GM04503 (cell line): ENCODE data around the gene RDH16.
"Not testable (repeated sequence)": the region's sequence is repeated elsewhere in the genome, so short reads cannot be mapped to it uniquely, and the experiment has no call there.

ENCODE experiments used
- DNase-seq: peaks from one replicate; pipeline ENCODE4 v3.0.0-alpha.2; 2012; ENCODE audit warnings: low read depth

Gene RDH16

DNA sequence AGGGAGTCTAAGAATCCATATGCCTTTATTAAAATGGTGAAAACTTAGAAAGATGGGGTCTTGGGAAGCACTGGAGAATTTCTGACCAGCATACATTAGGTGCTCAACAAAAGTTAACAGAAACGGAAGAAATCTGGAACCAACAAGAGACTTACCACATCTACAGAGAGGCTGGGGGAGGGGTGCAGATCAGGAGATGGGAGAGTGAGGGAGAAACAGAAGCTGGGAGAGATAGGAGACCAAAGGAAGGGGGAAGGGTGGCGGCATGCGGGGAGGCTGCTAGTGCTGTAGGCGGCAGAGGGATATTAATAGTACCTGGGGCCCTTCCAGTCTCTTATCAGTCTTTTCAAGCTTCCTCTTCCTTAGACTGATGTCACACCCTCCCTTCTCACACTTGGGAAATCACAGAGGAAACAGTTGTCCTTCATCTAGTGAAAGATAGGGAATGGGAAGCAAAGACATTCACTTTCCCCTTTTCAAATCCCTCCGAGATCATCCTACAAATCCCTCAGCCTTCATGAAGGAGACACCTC, 30.9 kb upstream of the RDH16 start:
- DNase-seq = no peak

DNA sequence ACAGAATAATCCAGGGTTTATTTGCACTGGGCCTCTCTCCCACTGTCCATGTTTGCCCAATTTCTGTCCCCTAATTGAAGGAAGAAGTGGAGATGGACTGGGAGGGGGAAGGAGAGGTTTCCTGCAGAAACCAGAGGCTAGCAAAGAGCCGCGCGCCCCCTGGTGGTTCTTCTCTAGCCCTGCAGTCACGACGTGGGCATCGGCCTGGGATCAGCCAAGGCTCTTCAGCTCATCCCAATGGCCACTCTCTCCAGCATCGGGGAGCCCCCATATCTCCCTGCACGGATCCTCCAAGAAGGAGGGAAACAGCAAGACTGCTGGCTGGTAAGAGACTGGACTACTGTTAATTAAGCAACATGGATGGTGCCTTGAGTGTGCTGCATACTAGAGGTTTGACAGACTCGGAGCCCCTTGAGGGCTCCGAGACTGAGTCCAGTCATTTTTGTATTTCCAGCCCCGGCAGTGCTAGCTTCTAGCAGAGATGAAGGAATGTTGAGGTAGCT, 30.2 kb upstream of the RDH16 start:
- DNase-seq = no peak

DNA sequence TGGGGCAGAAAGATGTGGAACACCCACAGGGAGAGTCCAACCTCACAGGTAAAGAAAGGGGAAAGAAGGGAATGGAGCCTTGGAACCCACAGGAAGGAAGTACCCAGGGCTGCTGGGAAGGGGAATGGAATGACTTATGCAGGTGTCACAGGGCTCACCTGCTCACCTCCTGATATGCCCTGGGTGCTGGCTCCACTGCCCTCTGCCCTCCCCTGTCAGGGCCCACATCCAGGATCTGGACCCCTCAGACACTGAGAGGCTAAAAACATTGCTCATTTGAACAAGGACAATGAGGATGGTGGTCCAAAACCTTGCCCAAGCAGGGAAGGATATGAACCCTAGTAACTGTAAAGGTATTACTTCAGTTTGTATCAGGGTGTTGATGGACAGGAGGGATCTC, 29.6 kb upstream of the RDH16 start:
- DNase-seq = no peak

DNA sequence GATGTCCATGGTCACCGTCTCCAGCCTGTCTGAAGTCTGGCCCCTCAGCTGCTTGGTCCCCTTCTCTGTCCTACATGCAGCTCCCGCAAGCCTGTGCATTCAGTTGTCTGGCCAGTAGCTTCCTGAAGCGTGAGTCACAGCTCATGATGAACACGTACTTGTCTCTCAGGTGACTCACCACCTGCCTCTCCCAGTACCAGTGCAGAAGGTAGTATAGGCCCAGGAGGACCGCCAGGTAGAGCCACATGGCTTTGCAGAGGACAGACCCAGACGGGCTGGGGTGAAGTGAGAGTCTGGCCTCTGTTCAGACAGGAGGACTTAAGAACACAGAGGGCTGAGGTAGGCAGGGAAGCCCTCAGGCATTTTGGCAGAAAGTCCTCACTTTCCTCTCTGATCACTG, 28.3 kb upstream of the RDH16 start:
- DNase-seq = not testable (repeated sequence)

DNA sequence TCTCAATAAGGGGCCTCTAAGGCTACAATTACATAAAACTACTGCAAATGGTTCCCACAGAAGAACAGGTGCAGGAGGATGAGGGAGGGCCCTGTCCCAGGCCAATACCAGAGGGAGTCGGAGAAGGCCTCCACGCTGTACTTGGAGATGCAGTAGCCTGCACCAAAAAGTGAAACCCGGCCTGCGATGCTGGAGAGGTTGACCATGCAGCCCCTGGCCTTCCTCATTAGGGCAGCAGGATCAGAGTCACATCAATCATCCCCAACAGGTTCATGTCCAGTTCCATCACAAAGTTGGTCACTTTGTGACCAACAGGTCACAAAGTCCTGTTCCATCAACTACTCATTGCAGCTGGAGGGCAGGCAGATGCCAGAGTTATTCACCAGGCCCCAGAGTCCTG, 26.0 kb upstream of the RDH16 start:
- DNase-seq = no peak

DNA sequence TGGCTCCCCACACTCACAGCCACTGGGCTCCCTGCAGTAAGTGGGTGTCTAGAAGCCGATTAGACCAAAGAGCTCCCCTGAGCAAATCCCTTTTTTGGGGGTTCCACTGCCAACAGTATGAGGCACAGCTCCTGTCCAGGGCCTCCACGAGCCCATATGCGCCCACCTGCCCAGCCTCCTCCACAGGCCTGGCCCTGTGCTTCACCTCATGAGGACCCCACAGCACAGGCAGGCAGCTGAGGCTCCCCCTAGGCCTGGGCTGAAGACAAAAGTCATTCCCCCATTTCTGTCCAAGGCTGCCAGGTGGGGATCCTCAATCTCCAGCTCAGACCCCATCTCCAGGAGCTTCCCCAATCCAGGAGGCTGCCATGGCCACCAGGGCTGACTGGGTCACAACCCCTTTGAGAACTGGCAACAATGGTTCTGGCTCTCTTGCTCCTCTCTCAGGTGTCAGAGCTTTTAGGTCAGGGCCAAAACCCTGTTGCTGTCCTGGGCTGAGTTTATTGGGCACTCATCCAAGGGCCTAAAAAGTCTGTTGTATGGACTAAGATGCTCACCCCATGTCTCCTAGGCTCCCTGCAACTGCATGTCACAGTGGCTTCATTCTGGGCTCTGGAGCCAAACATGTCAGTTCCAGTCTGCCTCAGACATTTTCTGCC, 25.3 kb upstream of the RDH16 start:
- DNase-seq = not testable (repeated sequence)

DNA sequence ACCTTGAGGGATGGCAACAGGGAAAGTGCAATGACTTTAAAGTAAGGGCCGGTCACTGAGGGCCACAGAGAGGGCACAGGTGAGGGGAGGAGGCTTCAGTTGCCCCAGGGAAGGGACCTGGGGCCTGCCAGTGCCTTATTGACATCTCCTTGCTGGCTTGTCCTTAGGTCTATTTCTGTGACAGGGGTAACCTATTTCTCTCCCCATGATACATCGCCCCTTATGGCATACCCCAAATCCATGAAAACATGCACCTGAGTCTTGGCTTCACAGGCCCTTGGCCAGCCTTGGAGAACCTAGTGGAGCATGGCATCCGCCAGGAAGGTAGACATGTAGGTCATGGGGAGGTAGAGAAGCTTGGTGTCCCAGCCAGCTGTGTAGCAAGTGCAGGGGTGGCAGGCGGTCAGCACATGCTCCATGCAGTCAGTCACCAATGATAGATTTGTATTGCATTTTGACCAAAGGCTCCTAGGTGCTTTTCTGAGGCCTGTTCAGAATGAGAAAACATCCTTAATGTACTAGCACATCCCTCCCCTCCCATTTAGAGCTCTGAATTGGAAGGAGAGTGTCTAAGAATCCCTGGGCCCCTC, 23.6 kb upstream of the RDH16 start:
- DNase-seq = no peak

DNA sequence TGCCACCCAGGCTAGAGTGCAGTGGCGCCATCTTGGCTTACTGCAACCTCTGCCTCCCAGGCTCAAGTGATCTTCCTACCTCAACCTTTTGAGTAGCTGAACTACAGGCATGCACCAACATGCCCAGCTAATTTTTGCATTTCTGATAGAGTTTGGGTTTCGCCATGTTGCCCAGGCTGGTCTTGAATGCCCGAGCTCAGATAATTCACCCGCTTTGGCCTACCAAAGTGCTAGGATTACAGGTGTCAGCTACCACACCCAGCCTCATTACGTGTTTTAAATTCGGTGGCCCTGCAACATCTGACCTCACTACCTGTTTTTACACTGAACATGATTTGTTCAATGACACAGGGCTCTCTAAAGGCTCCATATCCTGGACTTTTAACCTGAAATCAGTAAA, 22.9 kb upstream of the RDH16 start:
- no peak for DNase-seq

DNA sequence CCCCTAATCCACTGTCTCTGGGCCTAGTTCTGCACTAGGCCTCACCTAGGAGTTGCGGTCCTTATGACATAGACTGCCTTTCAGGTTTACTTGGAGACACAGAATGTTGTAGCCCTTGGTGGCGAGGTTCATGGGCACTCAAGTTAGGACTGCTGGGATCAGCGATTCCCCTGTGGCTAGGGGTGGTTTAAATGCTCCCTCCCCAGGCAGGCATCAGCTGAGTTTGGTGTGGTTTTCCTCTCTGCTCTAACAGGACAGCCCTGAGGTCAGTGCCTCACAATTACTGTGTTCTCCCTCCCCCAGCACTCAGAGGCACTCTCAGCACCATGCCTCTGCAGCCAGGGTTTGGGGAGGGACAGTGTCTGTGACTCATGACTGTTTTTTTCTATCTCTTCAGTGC, 22.2 kb upstream of the RDH16 start:
- DNase-seq = no peak

DNA sequence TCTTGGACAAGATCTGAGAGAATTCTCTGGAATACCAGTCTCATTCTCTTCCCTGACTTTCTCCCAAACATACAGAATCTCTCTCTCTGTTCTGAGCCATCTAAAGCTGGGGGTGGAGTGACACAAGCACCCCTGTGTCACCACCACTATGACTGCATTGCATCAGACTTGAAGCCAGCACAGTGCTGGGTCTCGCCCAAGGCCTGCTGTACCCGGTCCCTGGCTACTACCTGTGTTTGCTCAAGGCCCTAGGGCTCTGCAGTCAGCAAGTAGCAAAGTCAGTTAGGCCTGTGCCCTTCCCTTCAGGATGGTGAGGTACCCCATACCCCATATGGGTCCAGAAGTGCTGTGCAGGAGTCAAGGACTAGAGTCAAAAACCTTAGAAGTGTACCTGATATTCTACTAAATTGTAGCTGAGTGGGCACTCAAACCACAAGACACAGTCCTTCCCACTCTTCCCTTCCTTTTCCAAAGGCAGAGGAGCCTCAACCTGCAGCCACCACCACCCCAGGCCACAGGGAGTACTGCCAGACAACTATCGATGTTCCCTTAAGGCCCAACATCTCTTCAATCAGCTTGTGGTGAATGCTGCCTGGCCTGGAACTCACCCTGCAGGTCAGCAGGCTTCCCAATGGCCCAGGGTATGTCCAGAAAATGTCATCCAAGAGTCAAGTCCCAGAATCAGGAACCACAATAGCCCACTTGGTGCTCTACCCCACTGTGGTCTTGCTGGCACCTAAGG, 21.2 kb upstream of the RDH16 start:
- no peak for DNase-seq

DNA sequence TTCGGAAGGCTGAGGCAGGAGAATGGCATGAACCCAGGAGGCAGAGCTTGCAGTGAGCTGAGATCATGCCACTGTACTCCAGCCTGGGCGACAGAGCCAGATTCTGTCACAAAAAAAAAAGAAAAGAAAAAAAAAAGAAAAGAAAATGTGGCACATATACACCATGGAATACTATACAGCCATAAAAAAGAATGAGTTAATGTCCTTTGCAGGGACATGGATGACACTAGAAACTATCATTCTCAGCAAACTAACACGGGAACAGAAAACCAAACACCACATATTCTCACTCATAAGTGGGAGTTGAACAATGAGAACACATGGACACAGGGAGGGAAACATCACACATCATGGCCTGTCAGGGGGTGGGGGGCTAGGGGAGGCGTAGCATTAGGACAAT, 20.0 kb upstream of the RDH16 start:
- not testable (repeated sequence) for DNase-seq

DNA sequence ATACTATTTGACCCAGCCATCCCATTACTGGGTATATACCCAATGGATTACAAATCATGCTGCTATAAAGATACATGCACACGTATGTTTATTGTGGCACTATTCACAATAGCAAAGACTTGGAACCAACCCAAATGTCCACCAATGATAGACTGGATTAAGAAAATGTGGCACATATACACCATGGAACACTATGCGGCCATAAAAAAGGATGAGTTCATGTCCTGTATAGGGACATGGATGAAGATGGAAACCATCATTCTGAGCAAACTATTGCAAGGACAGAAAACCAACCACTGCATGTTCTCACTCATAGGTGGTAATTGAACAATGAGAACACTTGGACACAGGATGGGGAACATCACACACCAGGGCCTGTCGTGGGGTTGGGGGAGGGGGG, 16.8 kb upstream of the RDH16 start:
- DNase-seq = not testable (repeated sequence)

DNA sequence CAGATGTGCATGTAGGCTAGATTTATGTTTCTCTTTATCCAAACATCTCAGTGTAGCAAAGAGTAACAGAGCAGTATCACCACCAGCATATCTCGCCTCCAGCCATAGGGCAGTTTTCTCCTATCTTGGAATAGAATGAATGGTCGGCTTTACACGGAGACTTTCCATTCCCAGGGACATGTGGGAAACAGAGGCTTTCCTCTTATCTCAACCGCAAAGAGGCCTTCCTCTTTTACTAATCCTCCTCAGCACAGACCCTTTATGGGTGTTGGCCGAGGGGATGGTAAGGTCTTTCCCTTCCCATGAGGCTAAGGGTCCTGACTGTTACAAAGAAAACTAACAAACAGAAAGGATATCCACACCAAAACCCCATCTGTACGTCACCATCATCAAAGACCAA, 11.5 kb upstream of the RDH16 start:
- DNase-seq = not testable (repeated sequence)

DNA sequence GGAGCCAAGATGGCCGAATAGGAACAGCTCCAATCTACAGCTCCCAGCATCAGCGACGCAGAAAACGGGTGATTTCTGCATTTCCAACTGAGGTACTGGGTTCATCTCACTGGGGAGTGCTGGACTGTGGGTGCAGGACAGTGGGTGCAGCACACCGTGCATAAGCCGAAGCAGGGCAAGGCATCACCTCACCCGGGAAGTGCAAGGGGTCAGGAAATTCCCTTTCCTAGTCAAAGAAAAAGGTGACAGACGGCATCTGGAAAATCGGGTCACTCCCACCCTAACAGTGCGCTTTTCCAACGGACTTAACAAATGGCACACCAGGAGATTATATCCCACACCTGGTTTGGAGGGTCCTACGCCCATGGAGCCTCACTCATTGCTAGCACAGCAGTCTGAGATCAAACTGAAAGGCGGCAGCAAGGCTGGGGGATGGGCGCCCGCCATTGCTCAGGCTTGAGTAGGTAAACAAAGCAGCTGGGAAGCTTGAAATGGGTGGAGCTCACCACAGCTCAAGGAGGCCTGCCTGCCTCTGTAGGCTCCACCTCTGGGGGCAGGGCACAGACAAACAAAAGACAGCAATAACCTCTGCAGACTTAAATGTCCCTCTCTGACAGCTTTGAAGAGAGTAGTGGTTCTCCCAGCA, 8.7 kb upstream of the RDH16 start:
- not testable (repeated sequence) for DNase-seq

DNA sequence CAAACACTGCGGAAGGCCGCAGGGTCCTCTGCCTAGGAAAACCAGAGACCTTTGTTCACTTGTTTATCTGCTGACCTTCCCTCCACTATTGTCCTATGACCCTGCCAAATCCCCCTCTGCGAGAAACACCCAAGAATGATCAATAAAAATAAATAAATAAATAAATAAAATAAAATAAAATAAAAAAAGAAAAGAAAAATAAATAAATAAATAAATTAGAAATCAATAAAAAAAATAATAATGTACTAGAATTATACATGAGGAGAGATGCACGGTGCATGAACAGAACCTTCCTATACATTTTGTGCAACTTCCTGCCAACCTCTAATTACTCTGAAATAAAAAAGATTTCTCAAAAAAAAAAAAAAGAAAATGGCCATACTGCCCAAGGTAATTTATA, 7.7 kb upstream of the RDH16 start:
- DNase-seq = not testable (repeated sequence)

DNA sequence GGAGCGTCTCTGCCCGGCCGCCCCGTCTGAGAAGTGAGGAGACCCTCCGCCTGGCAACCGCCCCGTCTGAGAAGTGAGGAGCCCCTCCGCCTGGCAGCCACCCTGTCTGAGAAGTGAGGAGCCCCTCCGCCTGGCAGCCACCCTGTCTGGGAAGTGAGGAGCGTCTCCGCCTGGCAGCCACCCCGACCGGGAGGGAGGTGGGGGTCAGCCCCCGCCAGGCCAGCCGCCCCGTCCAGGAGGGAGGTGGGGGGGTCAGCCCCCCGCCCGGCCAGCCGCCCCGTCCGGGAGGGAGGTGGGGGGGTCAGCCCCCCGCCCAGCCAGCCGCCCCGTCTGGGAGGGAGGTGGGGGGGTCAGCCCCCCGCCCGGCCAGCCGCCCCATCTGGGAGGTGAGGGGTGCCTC, 6.1 kb upstream of the RDH16 start:
- DNase-seq = not testable (repeated sequence)

DNA sequence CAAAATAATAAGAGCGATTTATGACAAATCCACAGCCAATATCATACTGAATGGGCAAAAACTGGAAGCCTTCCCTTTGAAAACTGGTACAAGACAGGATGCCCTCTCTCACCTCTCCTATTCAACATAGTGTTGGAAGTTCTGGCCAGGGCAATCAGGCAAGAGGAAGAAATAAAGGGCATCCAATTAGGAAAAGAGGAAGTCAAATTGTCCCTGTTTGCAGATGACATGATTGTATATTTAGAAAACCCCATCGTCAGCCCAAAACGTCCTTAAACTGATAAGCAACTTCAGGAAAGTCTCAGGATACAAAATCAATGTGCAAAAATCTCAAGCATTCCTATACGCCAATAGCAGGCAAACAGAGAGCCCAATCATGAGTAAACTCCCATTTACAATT, 4.8 kb upstream of the RDH16 start:
- DNase-seq = not testable (repeated sequence)

DNA sequence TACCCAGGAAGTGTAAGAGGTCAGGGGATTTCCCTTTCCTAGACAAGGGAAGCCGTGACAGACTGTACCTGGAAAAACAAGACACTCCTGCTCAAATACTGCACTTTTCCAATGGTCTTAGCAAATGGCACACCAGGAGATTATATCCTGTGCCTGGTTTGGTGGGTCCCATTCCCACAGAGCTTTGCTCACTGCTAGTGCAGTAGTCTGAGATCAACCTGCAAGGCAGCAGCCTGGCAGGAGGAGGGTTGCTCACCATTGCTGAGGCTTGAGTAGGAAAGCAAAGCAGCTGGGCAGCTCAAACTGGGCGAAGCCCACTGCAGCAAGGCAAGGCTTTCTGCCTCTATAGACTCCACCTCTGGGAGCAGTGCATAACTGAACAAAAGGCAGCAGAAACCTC, 1.0 kb upstream of the RDH16 start:
- no peak for DNase-seq

DNA sequence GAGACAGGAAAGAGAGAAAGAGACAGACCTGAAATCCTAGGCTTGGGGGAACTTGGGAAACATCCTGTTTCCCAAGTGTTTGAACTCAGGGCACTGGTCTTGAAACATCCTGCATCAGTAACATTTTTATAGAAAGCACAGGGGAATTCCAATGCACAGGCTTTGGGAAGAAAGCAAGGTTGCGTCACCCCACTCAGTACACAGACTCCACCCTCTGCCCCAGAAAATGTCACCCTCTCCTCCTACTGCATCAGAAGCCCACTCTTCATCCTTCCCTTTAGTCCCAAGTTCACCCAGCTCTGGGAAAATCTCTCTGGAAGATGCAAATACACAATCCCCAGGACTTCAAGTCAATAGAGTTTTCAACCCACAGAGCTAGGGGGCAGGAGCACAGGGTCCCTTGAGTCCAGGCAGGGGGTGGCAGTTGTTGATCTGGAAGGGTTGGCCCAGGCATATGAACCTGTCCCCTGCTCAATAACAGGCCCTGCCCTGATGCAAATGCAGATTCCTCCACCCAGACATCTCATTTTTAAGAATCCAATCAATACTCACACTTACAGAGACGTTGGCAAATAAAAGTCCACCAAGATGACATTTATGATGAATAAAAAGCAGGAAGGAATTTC, 1.7 kb downstream of the RDH16 start:
- no peak for DNase-seq

DNA sequence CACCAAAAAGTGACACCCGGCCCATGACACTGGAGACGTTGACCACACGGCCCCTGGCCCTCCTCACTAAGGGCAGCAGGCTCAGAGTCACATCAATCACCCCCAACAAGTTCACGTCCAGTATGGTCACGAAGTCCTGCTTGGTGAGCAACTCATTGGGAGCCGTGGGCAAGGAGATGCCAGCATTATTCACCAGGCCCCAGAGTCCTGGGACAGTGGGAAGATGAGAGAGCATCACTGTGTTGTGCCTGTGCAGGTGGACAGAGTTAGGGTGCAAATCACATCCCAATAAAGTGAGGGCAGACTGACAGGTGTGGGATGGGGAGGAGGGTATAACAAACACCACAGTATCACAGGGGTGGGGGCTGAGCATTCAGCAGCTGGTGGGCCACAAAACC, 2.5 kb downstream of the RDH16 start:
- DNase-seq = no peak

DNA sequence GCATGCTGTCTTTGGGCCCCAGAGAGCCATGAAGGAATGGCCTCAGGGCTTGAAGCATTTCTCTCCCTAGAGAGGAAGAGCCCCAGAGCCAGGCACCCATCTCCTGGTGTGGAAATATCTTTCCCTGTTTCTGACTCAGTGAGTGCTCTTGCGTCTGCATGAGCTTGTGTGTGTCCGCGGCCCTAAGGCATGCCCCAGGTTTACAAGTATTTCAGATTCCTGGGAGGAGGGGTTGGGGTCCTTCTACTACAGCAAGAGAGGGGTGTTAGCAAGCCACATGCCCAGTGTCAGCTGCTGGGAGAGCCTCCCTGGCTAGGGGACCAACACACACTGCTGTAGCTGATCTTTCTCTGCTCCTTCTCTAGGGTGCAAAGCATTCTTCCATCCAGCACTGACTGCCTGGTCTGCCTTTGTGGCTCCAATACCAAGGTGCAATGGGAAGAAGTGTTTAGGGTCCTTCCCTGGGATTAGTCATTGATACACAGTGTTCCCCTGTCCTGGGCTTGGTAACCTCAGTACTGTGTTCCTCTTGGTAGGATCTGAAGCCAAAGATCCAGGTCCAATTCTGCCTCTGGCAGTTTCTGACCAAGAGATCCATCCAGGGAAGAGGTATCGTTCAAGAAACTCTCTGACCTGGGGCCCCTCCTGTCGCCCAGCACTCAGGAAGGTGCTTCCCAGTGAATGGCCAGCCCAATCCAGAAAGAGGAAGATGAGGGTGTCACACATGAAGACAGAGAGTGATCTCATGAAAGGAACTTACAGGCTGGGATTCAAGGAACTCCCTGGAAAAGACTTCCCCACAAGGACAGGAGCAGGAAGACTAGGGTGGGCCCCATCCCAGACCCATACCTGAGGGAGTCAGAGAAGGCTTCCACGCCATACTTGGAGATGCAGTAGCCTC, 3.1 kb downstream of the RDH16 start:
- DNase-seq = no peak
